H54 (cell line): Measurements from ENCODE around the gene LOXL4.

Source experiments
- DNase-seq: peaks from one replicate; pipeline ENCODE4 v3.0.0; 2011; ENCODE audit warnings: low spot score, mixed read lengths; ENCODE audit not compliant: insufficient read length
- FAIRE-seq: peaks from 3 replicates; lab custom pipeline; 2011; peaks lifted over from hg19 to GRCh38; lab: Jason Lieb, UNC
- POLR2A ChIP-seq: IDR thresholded peaks from 2 replicates; pipeline ENCODE4 v1.6.1; 2011; ENCODE audit warnings: low read depth, mild to moderate bottlenecking, low read length

LOXL4 gene

DNA sequence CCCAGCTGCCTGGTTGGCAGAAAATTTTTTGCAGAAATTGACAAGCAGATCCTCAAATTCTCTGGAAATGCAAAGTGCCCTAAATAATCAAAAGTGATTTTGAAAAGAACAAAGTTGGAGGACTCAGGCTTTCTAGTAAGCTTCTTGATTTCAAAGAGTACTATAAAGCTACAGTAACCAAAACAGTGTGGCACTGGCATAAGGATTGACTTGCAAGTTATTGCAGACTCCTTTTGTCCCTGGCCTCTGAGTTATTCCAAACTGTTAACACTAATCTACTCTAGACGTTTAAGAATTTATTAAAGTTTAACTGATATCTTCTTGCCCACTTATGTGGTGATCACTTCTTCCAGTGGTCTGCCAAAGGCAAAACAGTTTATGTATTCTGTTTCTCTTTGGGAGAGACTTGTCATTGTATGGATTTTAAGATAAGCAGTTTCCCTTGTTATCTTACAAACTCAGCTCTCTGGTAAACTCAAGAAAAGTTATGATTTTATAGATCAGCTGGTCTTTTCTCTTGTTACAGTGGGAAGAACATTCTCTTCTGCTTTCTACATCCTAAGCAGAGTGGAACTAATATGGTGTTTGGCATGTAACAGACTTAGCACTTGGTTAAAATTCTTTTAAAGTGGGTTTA lies 41.4 kb downstream of the LOXL4 start:
- DNase-seq: no peak
- TF ChIP-seq POLR2A: no peak
- peak; percentile 78 for FAIRE-seq

DNA sequence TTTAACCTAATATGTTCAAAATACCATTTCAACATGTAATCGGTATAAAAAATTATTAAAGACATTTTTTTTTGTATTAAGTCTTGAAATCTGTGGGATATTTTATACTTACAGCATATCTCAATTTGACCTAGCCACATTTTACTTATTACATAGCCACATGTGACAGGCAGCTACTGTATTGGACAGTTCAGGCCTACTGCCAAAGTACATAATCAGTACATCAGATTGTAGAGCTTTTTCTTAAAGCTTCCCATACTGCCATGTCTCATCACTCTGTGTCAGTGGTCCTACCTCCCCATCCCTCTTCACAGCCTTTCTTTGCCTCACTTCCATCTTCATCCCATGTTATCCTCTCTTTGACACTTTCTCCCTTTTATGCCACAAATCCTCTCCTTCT lies 43.0 kb downstream of the LOXL4 start:
- peak; percentile 20 for FAIRE-seq
- DNase-seq: no peak
- no peak for TF ChIP-seq POLR2A

- FAIRE-seq: peak; percentile 43
- no peak for DNase-seq
- TF ChIP-seq POLR2A: no peak
Measured at GRCh38 chr10:98224509-98224908, 43.5 kb downstream of the LOXL4 start.

- no peak for DNase-seq
- no peak for TF ChIP-seq POLR2A
- no peak for FAIRE-seq
Measured at GRCh38 chr10:98223874-98224273, 44.1 kb downstream of the LOXL4 start.

DNA sequence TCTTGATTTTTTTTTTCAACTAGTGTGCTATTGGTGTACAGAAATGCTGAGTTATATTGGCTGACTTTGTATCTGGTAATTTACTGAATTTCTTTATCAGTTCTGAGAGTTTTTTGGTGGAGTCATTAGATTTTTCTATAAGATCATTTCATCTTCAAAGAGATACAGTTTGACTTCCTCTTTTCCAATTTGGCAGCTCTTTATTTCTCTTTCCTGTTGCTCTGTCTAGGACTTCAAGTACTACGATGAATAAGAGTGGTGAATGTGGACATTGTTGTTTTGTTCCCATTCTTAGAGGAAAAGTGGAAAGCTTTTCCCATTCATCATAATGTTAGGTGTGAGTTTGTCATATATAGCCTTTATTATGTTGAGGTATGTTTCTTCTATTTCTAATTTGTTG lies 50.2 kb downstream of the LOXL4 start:
- TF ChIP-seq POLR2A: no peak
- DNase-seq (no peak), FAIRE-seq (peak; percentile 78)

GRCh38 chr10:98215373-98215772 lies 52.6 kb downstream of the LOXL4 start:
- no peak for TF ChIP-seq POLR2A
- FAIRE-seq (no peak), DNase-seq (no peak)

DNA sequence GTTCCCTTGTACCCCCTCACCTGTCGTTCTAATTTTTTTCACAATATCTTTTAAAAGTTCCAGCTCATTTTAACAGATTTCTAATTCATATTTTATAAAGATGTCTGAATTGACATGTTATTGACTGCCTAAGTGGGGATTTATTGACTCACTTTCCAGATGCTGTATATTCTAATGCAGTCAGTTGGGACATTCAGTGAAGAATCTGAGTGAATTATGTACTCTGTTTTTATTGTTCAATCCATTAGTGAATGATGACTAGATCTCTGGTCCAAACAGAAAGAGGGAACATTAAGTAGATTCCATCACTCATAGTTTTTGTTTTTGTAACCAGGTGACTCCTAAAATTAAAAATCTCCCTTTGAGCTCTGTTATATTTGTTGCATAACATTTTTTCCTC lies 54.3 kb downstream of the LOXL4 start:
- no peak for TF ChIP-seq POLR2A
- DNase-seq (no peak), FAIRE-seq (peak; percentile 52)

- DNase-seq (no peak), FAIRE-seq (peak; percentile 82)
- TF ChIP-seq POLR2A: no peak
Measured at GRCh38 chr10:98212196-98212595, 55.8 kb downstream of the LOXL4 start.

GRCh38 chr10:98209441-98209840 lies 58.6 kb downstream of the LOXL4 start:
- peak; percentile 53 for FAIRE-seq
- TF ChIP-seq POLR2A: no peak
- DNase-seq: no peak

GRCh38 chr10:98208925-98209324 lies 59.1 kb downstream of the LOXL4 start:
- peak; percentile 62 for FAIRE-seq
- DNase-seq: no peak
- no peak for TF ChIP-seq POLR2A

- no peak for TF ChIP-seq POLR2A
- FAIRE-seq (no peak), DNase-seq (no peak)
Measured at GRCh38 chr10:98205351-98205750, 62.6 kb downstream of the LOXL4 start.

DNA sequence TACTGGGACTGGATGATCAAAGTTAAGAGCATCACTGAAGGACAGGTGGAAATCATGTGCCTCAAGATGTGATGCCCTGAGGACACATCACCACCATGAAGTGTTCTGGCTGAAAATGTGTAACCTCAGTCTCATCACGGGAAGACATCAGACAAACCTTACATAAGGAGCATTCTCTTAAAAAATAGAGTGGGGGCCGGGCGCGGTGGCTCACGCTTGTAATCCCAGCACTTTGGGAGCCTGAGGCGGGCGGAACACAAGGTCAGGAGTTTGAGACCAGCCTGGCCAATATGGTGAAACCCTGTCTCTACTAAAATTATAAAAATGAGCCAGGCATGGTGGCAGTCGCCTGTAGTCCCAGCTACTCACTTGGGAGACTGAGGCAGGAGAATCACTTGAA lies 65.6 kb downstream of the LOXL4 start:
- DNase-seq: no peak
- TF ChIP-seq POLR2A: no peak
- peak; percentile 20 for FAIRE-seq

DNA sequence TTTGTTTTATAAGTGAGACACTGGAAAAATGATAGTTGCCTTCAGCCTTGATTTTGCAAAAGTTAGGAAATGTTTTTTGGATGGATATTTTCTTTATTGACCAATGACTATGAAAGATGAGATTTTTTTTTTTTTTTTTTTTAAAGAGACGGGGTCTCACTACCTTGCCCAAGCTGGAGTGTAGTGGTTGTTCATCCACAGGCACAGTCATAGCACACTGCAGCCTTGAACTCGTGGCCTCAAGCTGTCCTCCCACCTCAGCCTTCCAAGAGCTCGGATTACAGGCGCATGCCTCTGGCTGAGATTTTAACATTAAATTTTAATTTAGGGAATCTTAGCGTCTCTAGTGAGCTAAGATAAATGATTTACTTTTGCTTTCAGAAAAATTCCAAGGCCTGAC lies 66.2 kb downstream of the LOXL4 start:
- TF ChIP-seq POLR2A: no peak
- FAIRE-seq: peak; percentile 41
- no peak for DNase-seq
